ENCODE data around the gene INTS11.
"Not testable (repeated sequence)": the region's sequence is repeated elsewhere in the genome, so short reads cannot be mapped to it uniquely, and the experiment has no call there.

Gene INTS11

GRCh38 chr1:1324524-1325287 lies at the start of gene INTS11, which contains the start of gene CPTP:
Gene INTS11, minus strand, starts transcription at chr1:1324660. Its CDS starts 52 bp downstream, at chr1:1324608.
Gene CPTP, plus strand, starts transcription at chr1:1324802. Its CDS starts 2,109 bp downstream, at chr1:1326911.
- DNase-seq, result peak; percentile 96

- DNase-seq, result no peak
These were observed 49.5 kb upstream of the INTS11 start for GRCh38 chr1:1373815-1374588.

GRCh38 chr1:1373051-1373814 lies 48.8 kb upstream of the INTS11 start:
- DNase-seq, result no peak

GRCh38 chr1:1371746-1372711 lies 47.6 kb upstream of the INTS11 start:
- DNase-seq, result peak; percentile 82

- DNase-seq, result peak; percentile 78
These were observed 46.9 kb upstream of the INTS11 start for GRCh38 chr1:1371364-1371745.

GRCh38 chr1:1370771-1371300 lies 46.4 kb upstream of the INTS11 start:
- DNase-seq, result peak; percentile 41

GRCh38 chr1:1370094-1370493 lies 45.6 kb upstream of the INTS11 start:
- not testable (repeated sequence) for DNase-seq

- no peak for DNase-seq
These were observed 42.9 kb upstream of the INTS11 start for GRCh38 chr1:1367315-1367714.

- DNase-seq, result no peak
These were observed 42.2 kb upstream of the INTS11 start for GRCh38 chr1:1366699-1367066.

- no peak for DNase-seq
These were observed 41.6 kb upstream of the INTS11 start for GRCh38 chr1:1365875-1366698.

GRCh38 chr1:1364266-1364665 lies 39.8 kb upstream of the INTS11 start:
- DNase-seq, result no peak

GRCh38 chr1:1361982-1362423 lies 37.5 kb upstream of the INTS11 start:
- peak; percentile 87 for DNase-seq

- peak; percentile 34 for DNase-seq
These were observed 36.9 kb upstream of the INTS11 start for GRCh38 chr1:1361233-1361981.

GRCh38 chr1:1360506-1361169 lies 36.2 kb upstream of the INTS11 start:
- DNase-seq, result peak; percentile 89

- DNase-seq, result peak; percentile 90
These were observed 35.4 kb upstream of the INTS11 start for GRCh38 chr1:1359664-1360468.

- peak; percentile 80 for DNase-seq
These were observed 34.8 kb upstream of the INTS11 start for GRCh38 chr1:1359308-1359663.

GRCh38 chr1:1358433-1359271 lies 34.2 kb upstream of the INTS11 start, which contains the start of gene MXRA8:
Gene MXRA8, minus strand, starts transcription at chr1:1358555. Its CDS starts 51 bp downstream, at chr1:1358504.
- peak; percentile 94 for DNase-seq
